K562 (cell line): ENCODE results near the gene NEFH. TPM values are rescaled to one million over a fixed set of nuclear protein-coding genes. Genes with fewer than 3 reads are reported as not detected.
A peak's percentile ranks its signal among the peaks of the same experiment; 100 is the strongest.

ENCODE experiments used
- ATAC-seq: fragments of 200-7000 bp; cut with Tn5 transposase; 3 replicates; pipeline ENCODE4 v1.9.1; 2020; ENCODE audit warnings: moderate library complexity
- BruUV-seq: library from RNA; stranded (reverse); fragments of 400-500 nt; replicated peaks from 2 replicates; lab custom pipeline; 2021; lab: Mats Ljungman, UMichigan
- CTCF ChIA-PET: fragments of 300-600 bp; formaldehyde crosslinking; extraction: SDS; loops from one replicate; lab custom pipeline; 2021; ENCODE audit warnings: low intra/inter-chr PET ratio; lab: Yijun Ruan, JAX
- POLR2A ChIA-PET: fragments of 300-600, 350-650 bp; sonication (Branson Sonifier 250); formaldehyde crosslinking; extraction: SDS; loops from one replicate; lab custom pipeline; 2021; ENCODE audit warnings: antibody characterized with exemption, inconsistent platforms; lab: Yijun Ruan, JAX
- DNase-seq, 4 experiments: peaks; one replicate each; pipeline versions ENCODE4 v3.0.0 to v3.0.0-alpha.2; 2011 to 2018; ENCODE audit warnings: low spot score in 3 of 4, mixed read lengths in 3 of 4; ENCODE audit errors: extremely low read depth in 1 of 4
- FAIRE-seq: peaks from 2 replicates; lab custom pipeline; 2011; peaks lifted over from hg19 to GRCh38; lab: Jason Lieb, UNC
- H2AFZ ChIP-seq: 2 replicates; pipeline ENCODE4 v1.6.0; 2011; ENCODE audit warnings: low read depth, low read length, control low read depth, inconsistent platforms
- H3K27ac ChIP-seq: fragments of 200-600 bp; 3 replicates; pipeline ENCODE4 v1.8.0; 2011; ENCODE audit warnings: low read depth, mild to moderate bottlenecking, control low read depth, inconsistent platforms, low read length, moderate library complexity, mixed read lengths; ENCODE audit errors: extremely low read depth
- H3K27me3 ChIP-seq, 2 experiments: fragments of 300-600 bp in 1 of 2; 2 replicates in 1 of 2; 3 replicates in 1 of 2; pipeline versions ENCODE4 v1.6.0 to v1.8.0; 2011; ENCODE audit warnings: inconsistent platforms in 2 of 2, low read length in 2 of 2, mild to moderate bottlenecking in 1 of 2, mixed read lengths in 1 of 2, moderate library complexity in 1 of 2; ENCODE audit not compliant: control insufficient read depth in 2 of 2, insufficient read depth in 2 of 2
- H3K36me3 ChIP-seq: fragments of 300-600 bp; 3 replicates; pipeline ENCODE4 v1.8.0; 2011; ENCODE audit warnings: mild to moderate bottlenecking, low read length, inconsistent platforms; ENCODE audit not compliant: control insufficient read depth, insufficient read depth
- H3K4me1 ChIP-seq, 2 experiments: fragments of 200-600 bp in 1 of 2; replicated peaks in 1 of 2; 2 replicates in 1 of 2; 3 replicates in 1 of 2; pipeline versions ENCODE4 v1.5.1 to v1.8.0; 2011; ENCODE audit warnings: inconsistent platforms in 2 of 2, low read length in 2 of 2, mild to moderate bottlenecking in 1 of 2, mixed read lengths in 1 of 2, moderate library complexity in 1 of 2; ENCODE audit not compliant: control insufficient read depth in 2 of 2, insufficient read depth in 2 of 2
- H3K4me2 ChIP-seq: 2 replicates; pipeline ENCODE4 v1.6.1; 2011; ENCODE audit warnings: low read length, control low read depth, inconsistent platforms, mixed read lengths; ENCODE audit not compliant: insufficient read depth
- H3K4me3 ChIP-seq: fragments of 200-600 bp; sonication (generic), shearing (Covaris generic); 2 replicates; pipeline ENCODE4 v1.5.1; 2016; ENCODE audit warnings: control low read depth, inconsistent platforms
- H3K79me2 ChIP-seq: fragments of 200-600 bp; 3 replicates; pipeline ENCODE4 v1.8.0; 2011; ENCODE audit warnings: low read length, inconsistent platforms; ENCODE audit not compliant: control insufficient read depth, insufficient read depth
- H3K9ac ChIP-seq, 2 experiments: 2 replicates each; pipeline versions ENCODE4 v1.6.0 to v1.6.1; 2011; ENCODE audit warnings: low read depth in 2 of 2, low read length in 2 of 2, control low read depth in 1 of 2, inconsistent platforms in 1 of 2, mild to moderate bottlenecking in 1 of 2, mixed read lengths in 1 of 2; ENCODE audit not compliant: insufficient read depth in 1 of 2
- H3K9me1 ChIP-seq: one replicate; pipeline ENCODE4 v1.6.0; 2011; ENCODE audit warnings: inconsistent platforms, mild to moderate bottlenecking, low read length, moderate library complexity; ENCODE audit not compliant: control insufficient read depth, insufficient read depth
- H3K9me3 ChIP-seq: replicated peaks from 2 replicates; pipeline ENCODE4 v1.5.1; 2011; ENCODE audit warnings: low read depth, low read length, inconsistent platforms; ENCODE audit not compliant: control insufficient read depth, insufficient read depth
- H4K20me1 ChIP-seq: replicated peaks from 2 replicates; pipeline ENCODE4 v1.6.1; 2011; ENCODE audit warnings: low read length, inconsistent platforms, mixed read lengths; ENCODE audit not compliant: control insufficient read depth, insufficient read depth
- ATF1 ChIP-seq, 2 experiments: fragments of 450-650 bp in 1 of 2; IDR thresholded peaks; 2 replicates each; pipeline ENCODE4 v1.6.1; 2016; ENCODE audit warnings: missing compliant biosample characterization in 1 of 2, missing genetic modification characterization in 1 of 2
- CHCHD3 ChIP-seq: fragments of 250-450 bp; sonication (Bioruptor Pico); IDR thresholded peaks from 2 replicates; pipeline ENCODE4 v2.1.2; 2022; ENCODE audit warnings: mild to moderate bottlenecking
- CXXC5 ChIP-seq: fragments of 250-450 bp; sonication (Bioruptor Pico); IDR thresholded peaks from 2 replicates; pipeline ENCODE4 v1.8.0; 2022; ENCODE audit warnings: inconsistent platforms, mild to moderate bottlenecking, moderate library complexity
- ETS1 ChIP-seq: conservative IDR thresholded peaks from 2 replicates; pipeline ENCODE4 v1.6.1; 2011; ENCODE audit warnings: low read depth, mild to moderate bottlenecking, low read length; ENCODE audit not compliant: control insufficient read depth
- HCFC1 ChIP-seq: IDR thresholded peaks from 2 replicates; pipeline ENCODE4 v1.6.1; 2012; ENCODE audit warnings: low read depth, low read length, improper control_type of control experiment
- POLR2H ChIP-seq: IDR thresholded peaks from 2 replicates; pipeline ENCODE4 v1.6.1; 2016; ENCODE audit warnings: missing genetic modification characterization, low read depth, mild to moderate bottlenecking, control low read depth, missing compliant biosample characterization, moderate library complexity
- RFX1 ChIP-seq: fragments of 450-650 bp; IDR thresholded peaks from 2 replicates; pipeline ENCODE4 v1.6.1; 2016; ENCODE audit warnings: mild to moderate bottlenecking, moderate library complexity
- SIX5 ChIP-seq, 2 experiments: IDR thresholded peaks; 2 replicates each; pipeline ENCODE4 v1.6.1; 2011; ENCODE audit warnings: low read length in 2 of 2, borderline replicate concordance in 1 of 2, low read depth in 1 of 2, mild to moderate bottlenecking in 1 of 2, moderate library complexity in 1 of 2; ENCODE audit not compliant: insufficient read depth in 1 of 2
- TCF3 ChIP-seq: sonication (generic); formaldehyde crosslinking; IDR thresholded peaks from 2 replicates; pipeline ENCODE4 v1.4.0; 2020; ENCODE audit warnings: mild to moderate bottlenecking, missing genetic modification reagents
- YY1 ChIP-seq, 3 experiments: IDR thresholded peaks; 2 replicates each; pipeline ENCODE4 v1.6.1; 2011; ENCODE audit warnings: low read length in 2 of 3, mild to moderate bottlenecking in 2 of 3, moderate library complexity in 2 of 3, borderline replicate concordance in 1 of 3, control low read depth in 1 of 3, low read depth in 1 of 3; ENCODE audit not compliant: insufficient read depth in 3 of 3, insufficient replicate concordance in 2 of 3, control insufficient read depth in 1 of 3, insufficient read length in 1 of 3; ENCODE audit errors: extremely low read depth in 1 of 3
- ZNF143 ChIP-seq: sonication (generic); formaldehyde crosslinking; IDR thresholded peaks from 2 replicates; pipeline ENCODE4 v1.9.0; 2022; ENCODE audit warnings: mild to moderate bottlenecking, missing genetic modification reagents
- WGBS: fragments of 100-300 bp; shearing (Covaris generic); methylation state at CpG from one replicate; pipeline ENCODE4 v1.1.6; 2016; ENCODE audit warnings: low coverage, mixed read lengths; ENCODE audit not compliant: insufficient coverage; ENCODE audit errors: missing lambda C conversion rate; 5-methylcytosine and 5-hydroxymethylcytosine counted together
- in situ Hi-C: fragments of 300-500 bp; cut with MboI; formaldehyde crosslinking; loops from 4 replicates; pipeline ENCODE4 v1.15.0; 2018; ENCODE audit warnings: inconsistent platforms, mixed read lengths
- intact Hi-C: fragments of 100-400 bp; cut with micrococcal nuclease; formaldehyde crosslinking; loops from 2 replicates; pipeline ENCODE4 v1.14.2; 2022
- polyA plus RNA-seq, 8 experiments: library from polyadenylated mRNA; depleted of rRNA in 4 of 8; stranded (reverse) in 5 of 8; unstranded in 3 of 8; fragments of >200 nt; fragmentation: Nextera tagmentation in 2 of 8; fragmentation: Illumina TruSeq in 1 of 8; extraction: Ambion mirVana in 2 of 8; extraction: Trizol in 1 of 8; gene quantifications; 2 replicates each; pipeline versions ENCODE4 v1.2.1 to v1.2.3, GENCODE V29; 2011 to 2014; ENCODE audit warnings: inconsistent platforms in 1 of 8, missing spikeins in 1 of 8
- total RNA-seq, 7 experiments: library from RNA; depleted of rRNA in 6 of 7; stranded (reverse); fragments of >200 nt in 6 of 7; fragmentation: Illumina TruSeq in 2 of 7; extraction: Trizol in 2 of 7; gene quantifications; 2 replicates each; pipeline versions ENCODE4 v1.2.1 to v1.2.3, GENCODE V29; 2011 to 2021; ENCODE audit warnings: low replicate concordance in 1 of 7
- TF ChIP-seq, protein P1 (sequence below): fragments of 450-650 bp; IDR thresholded peaks from 2 replicates; pipeline ENCODE4 v1.6.1; 2016

NEFH gene
- total and polyA plus RNA-seq, 9 of the 15 experiments (the other 6 are each of a cell fraction or from before 2014, with no cell fraction given): 2.3 to 26.9 (median 10.8) TPM

DNA sequence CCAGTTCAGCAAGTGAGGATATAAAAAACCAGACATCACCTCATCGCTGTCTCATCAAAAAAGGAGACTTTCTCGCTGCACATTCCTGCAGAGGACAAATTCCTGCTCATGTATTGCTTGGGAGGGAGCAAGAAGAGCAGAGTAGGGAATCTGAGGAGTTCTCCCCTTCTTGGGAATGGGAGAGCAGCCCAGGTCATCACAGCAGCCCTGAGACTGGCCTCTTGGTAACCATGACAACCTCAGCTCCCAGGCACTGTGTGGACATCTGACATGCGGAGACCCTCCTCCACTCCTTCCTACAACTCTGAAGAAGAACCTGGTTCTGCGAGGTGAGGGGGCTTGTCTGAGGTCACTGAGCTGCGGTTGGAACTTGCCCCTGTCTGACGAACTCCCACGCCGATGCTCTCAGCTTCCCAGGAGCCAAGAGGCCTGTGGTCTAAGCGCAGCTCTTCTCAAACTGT is 23.8 kb upstream of the NEFH start:
- Histone ChIP-seq H3K27me3 (no peaks in the 10 kb centered on the region), H3K9me1 (no peaks in the 10 kb centered on the region), H3K27ac (no peak overlapping the region), H3K9ac (peak overlapping the region in 1 of 2 experiments; percentile 45; a peak in 1 of 4 replicates), H4K20me1 (no peaks in the 10 kb centered on the region), H3K4me2 (no peak overlapping the region), H3K36me3 (no peaks in the 10 kb centered on the region), H3K4me3 (no peak overlapping the region), H3K9me3 (no peaks in the 10 kb centered on the region), H3K79me2 (no peaks in the 10 kb centered on the region), H2AFZ (no peak overlapping the region), H3K4me1 (peaks cover 0 to 4% of the 10 kb centered on the region in 2 experiments; a peak in 1 of 5 replicates)
- no TSS peak for BruUV-seq
- in situ Hi-C loops: no loop called here
- intact Hi-C loops: no loop called here
- FAIRE-seq: no peak
- CTCF ChIA-PET: no interaction called here
- DNase-seq: no peak
- POLR2A ChIA-PET: no interaction called here
- no peak for TF ChIP-seq CHCHD3 (CRISPR knock-in tag)
- TF ChIP-seq RFX1: peak; percentile 86
- no peak for ATAC-seq
- WGBS: 29% methylated on average over 4 of the region's 9 CpGs

DNA sequence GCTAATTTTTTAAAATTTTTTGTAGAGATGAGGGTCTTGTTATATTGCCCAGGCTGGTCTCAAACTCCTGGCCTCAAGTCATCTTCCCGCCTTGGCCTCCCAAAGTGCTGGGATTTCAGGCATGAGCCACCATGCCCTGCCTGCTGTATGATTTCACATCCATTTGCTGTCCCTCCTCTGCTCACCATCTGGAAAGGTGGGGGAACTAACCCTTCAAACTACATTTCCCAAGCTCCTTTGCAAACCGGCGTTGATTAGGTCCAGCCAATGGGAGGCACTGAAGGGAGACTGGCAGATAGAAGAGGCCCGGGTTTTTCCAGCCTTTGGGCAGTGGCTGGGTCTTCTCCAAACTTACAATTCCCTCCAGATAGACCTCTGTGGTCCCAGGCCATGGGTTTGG is 22.3 kb upstream of the NEFH start:
- Histone ChIP-seq H3K79me2 (no peaks in the 10 kb centered on the region), H3K4me3 (no peak overlapping the region), H3K9me3 (no peaks in the 10 kb centered on the region), H2AFZ (peak overlapping the region; percentile 26; the same call in 1 of the 2 replicates), H3K9ac (no peak overlapping the region), H3K27ac (no peak overlapping the region), H3K4me1 (peaks cover 0 to 4% of the 10 kb centered on the region in 2 experiments; a peak in 1 of 5 replicates), H4K20me1 (no peaks in the 10 kb centered on the region), H3K27me3 (no peaks in the 10 kb centered on the region), H3K36me3 (no peaks in the 10 kb centered on the region), H3K9me1 (no peaks in the 10 kb centered on the region), H3K4me2 (no peak overlapping the region)
- peak; percentile 65 to 80 (median 70) for DNase-seq
- POLR2A ChIA-PET: interaction anchor here (1.0 to 1.7 kb wide), 2 partner anchors 12 to 18 kb away, joined by 3 to 5 read pairs; no protein-coding TSS in a partner anchor
- peak; percentile 99 for ATAC-seq
- in situ Hi-C loops (no loop called here), intact Hi-C loops (no loop called here)
- WGBS: 0% methylated on average over 1 of the region's 4 CpGs
- no TSS peak for BruUV-seq
- peak; percentile 92 for FAIRE-seq
- CTCF ChIA-PET: interaction anchor here (0.6 kb wide), 2 partner anchors 25 to 417 kb away, joined by 4 read pairs; no protein-coding TSS in a partner anchor
- 0 out of 2 replicates have a peak, but pooled peaks have one; percentile 38 for TF ChIP-seq ETS1
- no peak for TF ChIP-seq ATF1 (CRISPR knock-in tag; IDR thresholded peaks at IDR 0.05)
- 0 out of 2 replicates have a peak, but pooled peaks have one; percentile 13 for TF ChIP-seq ATF1 (tag; IDR thresholded peaks at IDR 0.05)
- peak; percentile 82 for TF ChIP-seq ZNF143
- TF ChIP-seq SIX5 (IDR thresholded peaks at IDR 0.05; ENCODE audit: borderline replicate concordance in 1 of 2, insufficient read depth in 1 of 2, low read depth in 1 of 2, low read length in 2 of 2): peak; percentile 68 to 70
- TF ChIP-seq POLR2H (tag): no peak
- TF ChIP-seq HCFC1: peak; percentile 85
- TF ChIP-seq YY1 (IDR thresholded peaks at IDR 0.05; ENCODE audit: borderline replicate concordance in 1 of 3, control insufficient read depth in 1 of 3, extremely low read depth in 1 of 3, insufficient read depth in 3 of 3, insufficient read length in 1 of 3, insufficient replicate concordance in 2 of 3, low read depth in 1 of 3, low read length in 2 of 3): peak in 1 of 3 experiments; percentile 24
- TF ChIP-seq CXXC5 (CRISPR knock-in tag): peak; percentile 61
- TF ChIP-seq, protein P1, sequence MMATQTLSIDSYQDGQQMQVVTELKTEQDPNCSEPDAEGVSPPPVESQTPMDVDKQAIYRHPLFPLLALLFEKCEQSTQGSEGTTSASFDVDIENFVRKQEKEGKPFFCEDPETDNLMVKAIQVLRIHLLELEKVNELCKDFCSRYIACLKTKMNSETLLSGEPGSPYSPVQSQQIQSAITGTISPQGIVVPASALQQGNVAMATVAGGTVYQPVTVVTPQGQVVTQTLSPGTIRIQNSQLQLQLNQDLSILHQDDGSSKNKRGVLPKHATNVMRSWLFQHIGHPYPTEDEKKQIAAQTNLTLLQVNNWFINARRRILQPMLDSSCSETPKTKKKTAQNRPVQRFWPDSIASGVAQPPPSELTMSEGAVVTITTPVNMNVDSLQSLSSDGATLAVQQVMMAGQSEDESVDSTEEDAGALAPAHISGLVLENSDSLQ: peak; percentile 65
- TF ChIP-seq TCF3 (CRISPR knock-in tag): no peak
